Tibial nerve (tissue), 3 donors: Measurements from ENCODE around the gene CASZ1.

Experiments
- CTCF ChIP-seq, 5 experiments: fragments of 200-600 bp in 3 of 5; fragments of 450-650 bp in 2 of 5; sonication (generic) in 3 of 5; IDR thresholded peaks; one replicate each; pipeline ENCODE4 v1.5.1; 2016 to 2019; ENCODE audit warnings: antibody characterized with exemption in 5 of 5, mild to moderate bottlenecking in 3 of 5, moderate library complexity in 2 of 5
- POLR2A ChIP-seq, 2 donors: fragments of 450-650 bp; IDR thresholded peaks; one replicate each; pipeline ENCODE4 v1.6.1; 2017; ENCODE audit warnings: antibody characterized with exemption in 2 of 2, mild to moderate bottlenecking in 2 of 2, moderate library complexity in 2 of 2

DNA sequence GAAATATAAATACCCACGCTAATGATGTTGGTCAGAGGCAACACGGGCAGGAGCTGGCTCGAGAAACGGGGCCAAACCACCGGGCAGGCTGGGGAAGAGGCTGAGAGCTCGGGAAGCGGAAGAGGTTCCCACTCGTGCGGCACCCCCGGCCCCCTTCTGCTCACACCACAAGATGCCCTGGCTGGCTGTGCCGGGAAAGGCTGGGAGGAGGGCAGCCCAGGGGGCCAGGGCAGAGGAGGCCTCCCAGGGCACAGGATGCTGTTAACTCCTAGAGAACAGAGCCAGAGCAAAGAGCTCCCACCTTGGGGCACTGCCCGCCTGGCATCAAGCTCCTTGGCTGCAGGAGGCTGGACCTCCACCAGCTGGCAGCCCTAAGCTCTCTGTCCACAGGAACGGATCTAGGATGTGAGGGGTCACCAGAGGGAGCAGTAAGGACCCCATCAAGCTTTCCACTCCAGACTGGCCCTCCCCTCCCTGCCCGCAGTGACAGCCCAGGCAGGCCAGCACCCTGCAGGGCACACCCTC is 44.8 kb downstream of the CASZ1 start:
- TF ChIP-seq POLR2A (IDR thresholded peaks at IDR 0.05) (no peak), CTCF (IDR thresholded peaks at IDR 0.05) (no peak)
